HCT116 (cell line): ENCODE data around the gene GATC. TPM values are rescaled to one million over a fixed set of nuclear protein-coding genes. Genes with fewer than 3 reads are reported as not detected.

ENCODE experiments used
- ATAC-seq: fragments of 200-7000 bp; cut with Tn5 transposase; 2 replicates; pipeline ENCODE4 v1.9.1; 2020; ENCODE audit warnings: mild to moderate bottlenecking, moderate library complexity
- BruUV-seq: library from RNA; stranded (reverse); fragments of 400-500 nt; replicated peaks from 2 replicates; lab custom pipeline; 2021; lab: Mats Ljungman, UMichigan
- CTCF ChIA-PET: fragments of 300-600 bp; sonication (Branson Sonifier 250); formaldehyde crosslinking; loops from one replicate; lab custom pipeline; 2021; ENCODE audit warnings: antibody characterized with exemption; lab: Charles Lee
- POLR2A ChIA-PET: fragments of 300-600, 350-600 bp; sonication (Branson Sonifier 250); formaldehyde crosslinking; loops from one replicate; lab custom pipeline; 2021; ENCODE audit warnings: antibody characterized with exemption; lab: Charles Lee
- RAD21 ChIA-PET, 2 experiments: fragments of 300-600 bp; sonication (Branson Sonifier 250); formaldehyde crosslinking; loops; one replicate each; lab custom pipeline; 2023; ENCODE audit warnings: low total read pairs in 2 of 2; ENCODE audit not compliant: uncharacterized antibody in 2 of 2, unreplicated experiment in 2 of 2, low non-redundant PET in 1 of 2; lab: Charles Lee
- DNase-seq: peaks from one replicate; pipeline ENCODE4 v3.0.0-alpha.2; 2010; ENCODE audit warnings: low read depth, low spot score
- H2AFZ ChIP-seq: fragments of 200-600 bp; shearing (Covaris generic), sonication (generic); 2 replicates; pipeline ENCODE4 v1.6.1; 2017; ENCODE audit warnings: low read depth, mixed run types, mixed read lengths, antibody characterized with exemption, low read length; ENCODE audit not compliant: poor library complexity, severe bottlenecking
- H3K27ac ChIP-seq: 2 replicates; pipeline ENCODE4 v1.5.1; 2012; ENCODE audit warnings: low read depth, low read length
- H3K27me3 ChIP-seq: fragments of 200-600 bp; sonication (generic); 2 replicates; pipeline ENCODE4 v1.6.1; 2016; ENCODE audit warnings: mixed run types, low read length, mixed read lengths; ENCODE audit not compliant: insufficient read depth
- H3K36me3 ChIP-seq, 2 experiments: fragments of 200-500 bp in 1 of 2; fragments of 200-600 bp in 1 of 2; sonication (Bioruptor generic) in 1 of 2; sonication (generic) in 1 of 2; 2 replicates each; pipeline versions ENCODE4 v1.5.1 to v1.6.1; 2014 to 2016; ENCODE audit warnings: low read length in 2 of 2, inconsistent platforms in 1 of 2, mixed read lengths in 1 of 2, mixed run types in 1 of 2; ENCODE audit not compliant: insufficient read depth in 2 of 2, control insufficient read depth in 1 of 2
- H3K4me1 ChIP-seq, 2 experiments: fragments of 200-600 bp in 1 of 2; sonication (generic) in 1 of 2; 2 replicates each; pipeline versions ENCODE4 v1.5.1 to v1.6.1; 2012 to 2017; ENCODE audit warnings: low read length in 2 of 2, inconsistent platforms in 1 of 2, mild to moderate bottlenecking in 1 of 2, mixed read lengths in 1 of 2, mixed run types in 1 of 2, moderate library complexity in 1 of 2; ENCODE audit not compliant: insufficient read depth in 2 of 2, control insufficient read depth in 1 of 2
- H3K4me2 ChIP-seq: fragments of 200-600 bp; sonication (generic); 2 replicates; pipeline ENCODE4 v1.6.1; 2017; ENCODE audit warnings: mixed run types, low read length, mixed read lengths
- H3K4me3 ChIP-seq, 2 experiments: fragments of 200-600 bp in 1 of 2; sonication (generic) in 1 of 2; replicated peaks in 1 of 2; 2 replicates each; pipeline ENCODE4 v1.5.1; 2011 to 2016; ENCODE audit warnings: low read length in 2 of 2, control low read depth in 1 of 2, low read depth in 1 of 2, mild to moderate bottlenecking in 1 of 2, mixed read lengths in 1 of 2, mixed run types in 1 of 2
- H3K79me2 ChIP-seq: fragments of 200-600 bp; sonication (generic); 2 replicates; pipeline ENCODE4 v1.6.1; 2017; ENCODE audit warnings: mild to moderate bottlenecking, mixed run types, low read length, moderate library complexity, mixed read lengths; ENCODE audit not compliant: insufficient read depth
- H3K9ac ChIP-seq: fragments of 200-600 bp; sonication (generic); 2 replicates; pipeline ENCODE4 v1.6.1; 2016; ENCODE audit warnings: low read length, mixed read lengths
- H3K9me2 ChIP-seq: fragments of 200-600 bp; sonication (generic), shearing (Covaris generic); 2 replicates; pipeline ENCODE4 v1.6.1; 2017; ENCODE audit warnings: mixed run types, mild to moderate bottlenecking, moderate library complexity; ENCODE audit not compliant: insufficient read depth
- H3K9me3 ChIP-seq, 2 experiments: fragments of 200-500 bp in 1 of 2; fragments of 200-600 bp in 1 of 2; sonication (Bioruptor generic) in 1 of 2; sonication (generic) in 1 of 2; 2 replicates each; pipeline ENCODE4 v1.6.1; 2014 to 2017; ENCODE audit warnings: low read length in 2 of 2, mixed read lengths in 2 of 2, inconsistent platforms in 1 of 2, low read depth in 1 of 2, mild to moderate bottlenecking in 1 of 2, mixed run types in 1 of 2, moderate library complexity in 1 of 2; ENCODE audit not compliant: control insufficient read depth in 1 of 2, insufficient read depth in 1 of 2
- H4K20me1 ChIP-seq: fragments of 200-600 bp; sonication (generic), shearing (Covaris generic); 2 replicates; pipeline ENCODE4 v1.6.1; 2017; ENCODE audit warnings: mixed run types, mild to moderate bottlenecking, moderate library complexity; ENCODE audit not compliant: insufficient read depth
- CBX3 ChIP-seq: IDR thresholded peaks from 2 replicates; pipeline ENCODE4 v1.6.1; 2012; ENCODE audit warnings: low read depth
- CEBPB ChIP-seq: IDR thresholded peaks from 2 replicates; pipeline ENCODE4 v1.6.1; 2012; ENCODE audit warnings: low read depth
- POLR2A ChIP-seq: IDR thresholded peaks from 2 replicates; pipeline ENCODE4 v1.7.0; 2011; ENCODE audit warnings: borderline replicate concordance; ENCODE audit not compliant: insufficient read depth, insufficient read length; ENCODE audit errors: extremely low read depth
- REST ChIP-seq: IDR thresholded peaks from 2 replicates; pipeline ENCODE4 v1.6.1; 2012; ENCODE audit warnings: low read depth
- SRF ChIP-seq: IDR thresholded peaks from 2 replicates; pipeline ENCODE4 v1.6.1; 2012; ENCODE audit warnings: low read depth
- TCF7L2 ChIP-seq: IDR thresholded peaks from 2 replicates; pipeline ENCODE4 v1.7.0; 2011; ENCODE audit warnings: borderline replicate concordance, inconsistent platforms; ENCODE audit not compliant: insufficient read depth, insufficient read length; ENCODE audit errors: extremely low read depth
- ZFX ChIP-seq: fragments of 450-650 bp; IDR thresholded peaks from 2 replicates; pipeline ENCODE4 v1.6.1; 2017
- intact Hi-C: fragments of 100-400 bp; cut with micrococcal nuclease; formaldehyde crosslinking; loops from 2 replicates; pipeline ENCODE4 v1.10.0; 2022
- total RNA-seq: library from RNA; stranded (reverse); gene quantifications from one replicate; pipeline ENCODE4 v1.2.1, GENCODE V29; 2021; ENCODE audit not compliant: unreplicated experiment

Gene GATC
- total RNA-seq, 1 experiment from 2014 or later, result 48.7 TPM

GRCh38 chr12:120470150-120470784, 24.0 kb downstream of the GATC start:
- H3K4me1 ChIP-seq, result peaks cover 37 to 67% of the 10 kb centered on the region in 2 experiments
- H3K4me2 ChIP-seq, result peak overlapping the region; percentile 91
- intact Hi-C loops, result no loop called here
- peaks cover 12% of the 10 kb centered on the region in 2 experiments; a peak in 3 of 4 replicates for H3K36me3 ChIP-seq
- peaks cover 16% of the 10 kb centered on the region; the same call in 1 of the 2 replicates for H4K20me1 ChIP-seq
- TF ChIP-seq ZFX (peak; percentile 62), CBX3 (no peak)
- TF ChIP-seq, all 23 proteins: peak for 1
- peak overlapping the region; percentile 97 for H3K27ac ChIP-seq
- no peaks in the 10 kb centered on the region for H3K9me2 ChIP-seq
- H3K79me2 ChIP-seq, result peaks cover 62% of the 10 kb centered on the region
- POLR2A ChIA-PET, result interaction anchor here (0.7 to 2.5 kb wide), 4 partner anchors 13 to 269 kb away, joined by 3 to 5 read pairs (median 4); partner anchors contain the start of genes RNU4-2 and RPLP0
- BruUV-seq, result TSS peak; percentile 71
- RAD21 ChIA-PET, result interaction anchor here in 1 of 2 experiments (0.5 kb wide), 1 partner anchor 68 kb away, joined by 3 read pairs; no protein-coding TSS in a partner anchor
- H3K9me3 ChIP-seq, result no peaks in the 10 kb centered on the region
- H3K4me3 ChIP-seq, result peak overlapping the region; percentile 80 to 89
- peak; percentile 34 for ATAC-seq
- CTCF ChIA-PET, result interaction anchor here (0.6 kb wide), 1 partner anchor 168 kb away, joined by 3 read pairs; the partner anchor contains the start of gene SIRT4
- DNase-seq, result no peak
- H3K27me3 ChIP-seq, result no peaks in the 10 kb centered on the region
- H3K9ac ChIP-seq, result peak overlapping the region; percentile 95
- no peak overlapping the region for H2AFZ ChIP-seq

DNA sequence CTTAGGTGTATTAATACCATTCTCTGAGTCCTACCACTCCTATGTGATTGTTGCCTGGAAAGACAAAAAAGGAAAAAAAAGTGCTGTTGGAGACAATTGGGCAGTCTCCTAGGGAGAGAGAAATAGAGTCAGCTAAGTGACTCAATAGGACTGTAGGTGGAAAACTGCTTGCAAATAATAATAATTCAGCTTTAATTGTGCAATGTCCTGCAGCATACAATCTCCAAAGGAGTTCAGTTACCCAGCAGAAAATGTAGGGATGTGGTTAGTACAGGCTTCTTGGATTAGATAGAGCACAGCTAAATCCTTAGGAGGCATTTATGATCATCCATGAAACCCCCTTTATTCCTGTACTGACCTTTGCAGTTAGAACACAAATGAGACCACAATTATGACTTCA, 26.3 kb downstream of the GATC start:
- POLR2A ChIA-PET, result no interaction called here
- no peak for DNase-seq
- H3K9me3 ChIP-seq, result no peaks in the 10 kb centered on the region
- TF ChIP-seq CEBPB (no peak), REST (no peak), POLR2A (no peak), CBX3 (no peak), SRF (no peak), TCF7L2 (no peak)
- TF ChIP-seq, all 23 proteins: peak for 0
- Histone ChIP-seq H3K27me3 (no peaks in the 10 kb centered on the region), H3K4me1 (peaks cover 40 to 74% of the 10 kb centered on the region in 2 experiments), H3K4me2 (peak overlapping the region; percentile 91; the same call in 1 of the 2 replicates), H3K36me3 (no peaks in the 10 kb centered on the region), H3K9me2 (no peaks in the 10 kb centered on the region), H2AFZ (no peak overlapping the region), H3K27ac (no peak overlapping the region), H3K9ac (no peak overlapping the region), H3K4me3 (no peak overlapping the region), H3K79me2 (peaks cover 40% of the 10 kb centered on the region), H4K20me1 (peaks cover 3% of the 10 kb centered on the region; the same call in 1 of the 2 replicates)
- ChIA-PET RAD21 (no interaction called here), CTCF (interaction anchor here (1.2 kb wide), 1 partner anchor 23 kb away, joined by 3 read pairs; the partner anchor contains the start of gene DYNLL1)
- intact Hi-C loops, result no loop called here
- no TSS peak for BruUV-seq
- ATAC-seq, result no peak
